Smooth muscle cell (in vitro differentiated cells): ENCODE data around the gene TPRN. TPM values are rescaled to one million over a fixed set of nuclear protein-coding genes. Genes with fewer than 3 reads are reported as not detected.
"Not testable (repeated sequence)": the region's sequence is repeated elsewhere in the genome, so short reads cannot be mapped to it uniquely, and the experiment has no call there.

Experiments
- DNase-seq: peaks from one replicate; lab custom pipeline; 2025; ENCODE audit not compliant: unreplicated experiment; lab: John Stamatoyannopoulos, UW
- H2AFZ ChIP-seq: fragments of 200-600 bp; sonication (generic); 2 replicates; pipeline ENCODE4 v1.6.0; 2016; ENCODE audit warnings: antibody characterized with exemption, low read depth, mild to moderate bottlenecking
- H3F3A ChIP-seq: fragments of 200-600 bp; sonication (generic); 2 replicates; pipeline ENCODE4 v1.6.0; 2017; ENCODE audit warnings: antibody characterized with exemption, low read depth
- H3K27ac ChIP-seq: fragments of 200-600 bp; sonication (generic); 2 replicates; pipeline ENCODE4 v1.5.1; 2016; ENCODE audit warnings: low read depth, mild to moderate bottlenecking
- H3K27me3 ChIP-seq: fragments of 200-600 bp; sonication (generic); 2 replicates; pipeline ENCODE4 v1.6.1; 2016; ENCODE audit warnings: low read depth, mild to moderate bottlenecking
- H3K36me3 ChIP-seq: fragments of 200-600 bp; sonication (generic); 2 replicates; pipeline ENCODE4 v1.5.1; 2016; ENCODE audit warnings: low read depth
- H3K4me1 ChIP-seq: fragments of 200-600 bp; sonication (generic); 2 replicates; pipeline ENCODE4 v1.5.1; 2016; ENCODE audit warnings: low read depth
- H3K4me2 ChIP-seq: fragments of 200-600 bp; sonication (generic); 2 replicates; pipeline ENCODE4 v1.6.0; 2016; ENCODE audit warnings: mild to moderate bottlenecking
- H3K4me3 ChIP-seq: fragments of 200-600 bp; sonication (generic); 2 replicates; pipeline ENCODE4 v1.5.1; 2016; ENCODE audit warnings: mild to moderate bottlenecking
- H3K79me2 ChIP-seq: fragments of 200-600 bp; sonication (generic); 2 replicates; pipeline ENCODE4 v1.6.0; 2016; ENCODE audit warnings: low read depth, mild to moderate bottlenecking
- H3K9ac ChIP-seq: fragments of 200-600 bp; sonication (generic); 2 replicates; pipeline ENCODE4 v1.6.0; 2016; ENCODE audit warnings: low read depth
- H3K9me3 ChIP-seq: fragments of 200-600 bp; sonication (generic); replicated peaks from 2 replicates; pipeline ENCODE4 v1.5.1; 2016; ENCODE audit warnings: low read depth
- H4K20me1 ChIP-seq: fragments of 200-600 bp; sonication (generic); 2 replicates; pipeline ENCODE4 v1.6.0; 2016; ENCODE audit warnings: low read depth
- CTCF ChIP-seq: fragments of 200-600 bp; sonication (generic); IDR thresholded peaks from 2 replicates; pipeline ENCODE4 v1.5.1; 2017; ENCODE audit warnings: borderline replicate concordance, mild to moderate bottlenecking, antibody characterized with exemption; ENCODE audit not compliant: insufficient read depth, poor library complexity, severe bottlenecking
- WGBS: methylation state at CpG from one replicate; pipeline ENCODE4 v1.1.7; 2016; ENCODE audit warnings: low lambda C conversion rate; 5-methylcytosine and 5-hydroxymethylcytosine counted together
- polyA plus RNA-seq: library from polyadenylated mRNA; unstranded; fragments of >200 nt; fragmentation: Nextera tagmentation; extraction: Ambion mirVana; gene quantifications from 2 replicates; pipeline ENCODE4 v1.2.1, GENCODE V29; 2016
- total RNA-seq: library from RNA; depleted of rRNA; stranded (reverse); fragments of >200 nt; gene quantifications from 2 replicates; pipeline ENCODE4 v1.2.3, GENCODE V29; 2014

Gene TPRN
- total and polyA plus RNA-seq, 2 experiments from 2014 or later: 4.0 to 19.0 TPM

DNA sequence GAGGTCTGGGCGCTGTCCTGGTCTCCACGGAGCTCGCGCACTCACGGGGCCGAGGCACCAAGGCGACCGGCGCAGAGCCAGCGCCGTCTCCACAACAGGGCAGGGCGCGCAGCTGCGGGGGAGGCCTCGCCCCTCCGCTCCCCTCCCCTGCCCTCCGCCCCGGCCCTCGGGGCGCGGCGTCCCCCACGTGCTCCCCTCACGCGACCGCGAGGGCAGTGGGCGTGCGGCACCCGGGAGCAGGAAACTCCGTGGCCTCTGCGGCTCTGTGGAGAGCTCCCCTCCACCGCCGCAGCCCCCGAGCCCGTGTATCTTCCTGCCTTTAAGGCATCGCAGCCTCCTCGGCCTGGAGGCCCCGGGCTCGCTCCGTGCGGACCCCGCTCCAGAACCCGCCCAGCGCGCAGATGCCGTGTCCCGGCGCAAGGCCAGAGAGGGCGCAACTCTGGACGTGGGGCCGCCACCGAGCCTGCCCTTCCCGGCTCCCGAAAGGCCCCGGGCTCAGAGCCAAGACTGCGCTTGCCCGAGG is 39.8 kb upstream of the TPRN start:
- peaks cover 38% of the 10 kb centered on the region for H3K79me2 ChIP-seq
- peak overlapping the region; percentile 93 for H3K27ac ChIP-seq
- peaks cover 13% of the 10 kb centered on the region for H3K4me1 ChIP-seq
- H4K20me1 ChIP-seq: peaks cover 45% of the 10 kb centered on the region
- peak overlapping the region; percentile 86 for H2AFZ ChIP-seq
- H3K9me3 ChIP-seq: no peaks in the 10 kb centered on the region
- no peaks in the 10 kb centered on the region for H3K36me3 ChIP-seq
- WGBS: under 1% methylated on average over 39 of the region's 58 CpGs
- peaks cover 25% of the 10 kb centered on the region for H3F3A ChIP-seq
- peak overlapping the region; percentile 81 for H3K9ac ChIP-seq
- H3K4me3 ChIP-seq: peak overlapping the region; percentile 82
- peak; percentile 86 for DNase-seq
- no peaks in the 10 kb centered on the region for H3K27me3 ChIP-seq
- peak overlapping the region; percentile 98 for H3K4me2 ChIP-seq
- no peak for TF ChIP-seq CTCF

DNA sequence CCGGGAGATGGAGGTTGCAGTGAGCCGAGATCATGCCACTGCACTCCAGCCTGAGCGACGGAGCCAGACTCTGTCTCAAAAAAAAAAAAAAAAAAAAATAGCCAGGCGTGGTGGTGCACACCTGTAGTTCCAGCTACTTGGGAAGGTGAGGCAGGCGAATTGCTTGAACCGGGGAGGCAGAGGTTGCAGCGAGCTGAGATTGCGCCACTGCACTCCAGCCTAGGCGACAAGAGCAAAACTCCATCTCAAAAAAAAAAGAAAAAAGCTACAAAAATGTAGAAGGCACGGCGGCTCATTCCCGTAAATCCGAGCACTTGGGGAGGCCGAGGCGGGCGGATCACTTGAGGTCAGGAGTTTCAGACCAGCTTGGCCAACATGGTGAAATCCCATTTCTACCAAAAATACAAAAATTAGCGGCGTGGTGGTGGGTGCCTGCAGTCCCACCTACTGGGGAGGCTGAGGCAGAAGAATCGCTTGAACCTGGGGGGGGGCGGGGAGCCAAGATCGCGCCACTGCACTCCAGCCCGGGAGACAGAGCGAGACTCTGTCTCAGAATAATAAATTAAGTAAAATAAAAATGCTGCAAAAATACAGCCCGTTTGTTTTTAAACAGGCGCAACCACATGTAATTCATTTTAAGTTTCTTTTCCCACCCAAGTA is 39.1 kb upstream of the TPRN start:
- Histone ChIP-seq H3K79me2 (peaks cover 38% of the 10 kb centered on the region), H3K27ac (peak overlapping the region; percentile 93), H4K20me1 (peaks cover 45% of the 10 kb centered on the region), H3F3A (peaks cover 25% of the 10 kb centered on the region), H3K4me1 (peaks cover 13% of the 10 kb centered on the region), H3K4me2 (peak overlapping the region; percentile 98), H3K4me3 (peak overlapping the region; percentile 82), H3K9ac (peak overlapping the region; percentile 81), H2AFZ (peak overlapping the region; percentile 86)
- not testable (repeated sequence) for DNase-seq, H3K9me3 ChIP-seq, H3K36me3 ChIP-seq, H3K27me3 ChIP-seq
- WGBS: 43% methylated on average over 23 of the region's 27 CpGs

GRCh38 chr9:137237759-137238726 is 37.5 kb upstream of the TPRN start:
- Histone ChIP-seq H3K36me3 (no peaks in the 10 kb centered on the region), H3K4me2 (no peak overlapping the region), H3K27me3 (no peaks in the 10 kb centered on the region), H3K27ac (no peak overlapping the region), H3K9me3 (no peaks in the 10 kb centered on the region), H3K9ac (no peak overlapping the region), H4K20me1 (peaks cover 32% of the 10 kb centered on the region), H3K79me2 (peaks cover 31% of the 10 kb centered on the region), H3K4me1 (peaks cover 13% of the 10 kb centered on the region), H3F3A (peaks cover 19% of the 10 kb centered on the region), H3K4me3 (no peak overlapping the region), H2AFZ (no peak overlapping the region)
- WGBS: 84% methylated on average over 13 of the region's 13 CpGs
- DNase-seq: no peak
- no peak for TF ChIP-seq CTCF

GRCh38 chr9:137236936-137237421 is 36.4 kb upstream of the TPRN start:
- Histone ChIP-seq H3K9me3 (no peaks in the 10 kb centered on the region), H3F3A (peaks cover 9% of the 10 kb centered on the region), H3K36me3 (no peaks in the 10 kb centered on the region), H4K20me1 (peaks cover 21% of the 10 kb centered on the region), H3K27ac (no peak overlapping the region), H3K79me2 (peaks cover 20% of the 10 kb centered on the region), H3K27me3 (no peaks in the 10 kb centered on the region), H3K4me1 (peaks cover 7% of the 10 kb centered on the region), H3K4me3 (no peak overlapping the region), H3K4me2 (peak overlapping the region; percentile 64), H3K9ac (no peak overlapping the region), H2AFZ (no peak overlapping the region)
- TF ChIP-seq CTCF: no peak
- WGBS: 69% methylated on average over 11 of the region's 11 CpGs
- DNase-seq: no peak
